Spleen (tissue), 7 donors: ENCODE results near the gene CHST7.

ENCODE experiments used
- CTCF ChIP-seq, 11 experiments: fragments of 200-600 bp in 7 of 11; fragments of 450-650 bp in 4 of 11; sonication (generic) in 4 of 11; IDR thresholded peaks in 8 of 11; conservative IDR thresholded peaks in 3 of 11; 1 replicate in 7 of 11; 2 replicates in 4 of 11; pipeline versions ENCODE4 v1.4.0 to v1.8.0; 2016 to 2021; ENCODE audit warnings: antibody characterized with exemption in 11 of 11, inconsistent platforms in 4 of 11, mild to moderate bottlenecking in 1 of 11
- POLR2AphosphoS5 ChIP-seq, 3 donors: sonication (generic); formaldehyde crosslinking; IDR thresholded peaks; one replicate each; pipeline ENCODE4 v1.5.1; 2017; ENCODE audit warnings: antibody characterized with exemption in 3 of 3
- donor health status: DM: no; HTN: no; CAD: no; lungs with moderate emphysema.
- donor health status: DM: no; HTN: no; CAD: no.
- donor health status: DM: no; HTN: no; CAD: no.

- TF ChIP-seq POLR2AphosphoS5 (IDR thresholded peaks at IDR 0.05) = no peak
- TF ChIP-seq CTCF (IDR thresholded peaks at IDR 0.05 in 8 of 11, conservative IDR thresholded peaks at IDR 0.05 in 3 of 11) = no peak
These were observed 2.0 kb downstream of the CHST7 start for GRCh38 chrX:46575586-46575985.
